Activated naive CD4-positive, alpha-beta T cell treated with anti-CD3 and anti-CD28 coated beads for 36 hours (primary cell): ENCODE measurements around the gene EIF4E1B. TPM values are rescaled to one million over a fixed set of nuclear protein-coding genes. Genes with fewer than 3 reads are reported as not detected.

ENCODE experiments used
- CTCF ChIA-PET: fragments of 350-600 bp; sonication (Branson Sonifier 250); formaldehyde crosslinking; loops from one replicate; lab custom pipeline; 2021; ENCODE audit warnings: antibody characterized with exemption; lab: Charles Lee
- DNase-seq: peaks from one replicate; pipeline ENCODE4 v3.0.0-alpha.2; 2020
- H3K27ac Mint-ChIP-seq: one replicate; pipeline ENCODE4 v1.8.0; 2021; ENCODE audit warnings: mild to moderate bottlenecking, mixed read lengths
- H3K27me3 Mint-ChIP-seq: one replicate; pipeline ENCODE4 v1.8.0; 2021; ENCODE audit warnings: low read depth, mixed read lengths
- H3K36me3 Mint-ChIP-seq: one replicate; pipeline ENCODE4 v1.8.0; 2021; ENCODE audit warnings: low read depth, mixed read lengths
- H3K4me1 Mint-ChIP-seq: one replicate; pipeline ENCODE4 v1.8.0; 2021; ENCODE audit warnings: low read depth, mixed read lengths
- H3K4me3 Mint-ChIP-seq: one replicate; pipeline ENCODE4 v1.8.0; 2021; ENCODE audit warnings: mild to moderate bottlenecking, moderate library complexity, mixed read lengths
- H3K9me3 Mint-ChIP-seq: one replicate; pipeline ENCODE4 v1.8.0; 2021; ENCODE audit warnings: mixed read lengths
- intact Hi-C: fragments of 100-400 bp; cut with micrococcal nuclease; formaldehyde crosslinking; loops from one replicate; pipeline ENCODE4 v1.15.1; 2023
- total RNA-seq, 2 experiments: library from RNA; stranded (reverse); gene quantifications; one replicate each; pipeline ENCODE4 v1.2.3, GENCODE V29; 2021

EIF4E1B gene
- total RNA-seq, 2 experiments from 2014 or later, result not detected

DNA sequence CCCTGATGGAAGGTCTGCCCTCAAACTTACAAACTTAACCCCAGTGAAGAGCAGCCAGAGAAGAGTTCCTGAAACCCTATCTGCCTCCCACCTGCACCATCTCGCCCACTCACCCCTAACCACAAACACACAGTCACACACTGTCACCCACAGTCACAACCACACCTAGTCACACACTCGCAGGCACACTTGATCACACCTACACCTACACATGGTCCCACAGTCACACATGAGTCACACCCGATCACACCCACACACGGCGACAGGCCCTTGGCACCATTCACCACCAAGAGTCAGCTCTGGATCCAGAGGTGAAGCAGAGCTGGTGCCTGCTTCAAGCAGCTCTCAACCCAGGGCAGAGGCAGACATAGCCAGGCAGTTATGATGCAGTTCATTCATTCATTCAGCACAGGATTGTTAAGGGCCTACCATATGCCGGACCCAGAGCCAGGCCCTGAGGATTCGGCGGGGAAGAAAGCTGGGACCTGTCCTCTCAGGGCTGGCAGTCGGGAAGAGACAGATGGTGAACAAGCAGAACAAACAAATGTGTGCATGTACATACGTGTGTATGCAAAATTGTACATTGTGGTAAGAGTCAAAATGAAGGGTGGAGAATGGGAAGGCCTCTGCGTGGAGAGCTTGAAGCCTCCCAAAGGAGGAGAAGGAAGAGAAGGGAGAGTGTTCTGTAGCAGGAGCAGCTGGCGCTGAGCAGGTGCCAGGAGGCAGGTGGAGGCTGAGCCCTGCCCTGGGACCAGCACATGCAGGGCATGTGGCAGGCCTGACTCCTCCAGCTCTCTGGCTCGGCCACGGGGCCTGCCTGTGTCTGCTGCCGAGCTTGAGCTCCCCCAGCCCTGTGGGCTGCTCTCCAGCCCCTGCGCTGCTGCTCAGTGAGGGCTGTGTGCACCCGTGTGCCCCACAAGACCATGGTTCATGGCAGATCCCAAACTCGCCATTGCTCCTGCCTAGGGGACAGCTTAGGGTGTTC is 23.2 kb downstream of the EIF4E1B start:
- CTCF ChIA-PET, result interaction anchor here (0.5 to 0.6 kb wide), 2 partner anchors 22 to 71 kb away, joined by 3 read pairs; no protein-coding TSS in a partner anchor
- Mint-ChIP-seq H3K4me3 (no peak overlapping the region), H3K36me3 (peaks cover 7% of the 10 kb centered on the region), H3K27ac (peak overlapping the region; percentile 8), H3K9me3 (no peaks in the 10 kb centered on the region), H3K27me3 (no peaks in the 10 kb centered on the region), H3K4me1 (peaks cover 60% of the 10 kb centered on the region)
- DNase-seq, result peak; percentile 73
- intact Hi-C loops, result no loop called here

DNA sequence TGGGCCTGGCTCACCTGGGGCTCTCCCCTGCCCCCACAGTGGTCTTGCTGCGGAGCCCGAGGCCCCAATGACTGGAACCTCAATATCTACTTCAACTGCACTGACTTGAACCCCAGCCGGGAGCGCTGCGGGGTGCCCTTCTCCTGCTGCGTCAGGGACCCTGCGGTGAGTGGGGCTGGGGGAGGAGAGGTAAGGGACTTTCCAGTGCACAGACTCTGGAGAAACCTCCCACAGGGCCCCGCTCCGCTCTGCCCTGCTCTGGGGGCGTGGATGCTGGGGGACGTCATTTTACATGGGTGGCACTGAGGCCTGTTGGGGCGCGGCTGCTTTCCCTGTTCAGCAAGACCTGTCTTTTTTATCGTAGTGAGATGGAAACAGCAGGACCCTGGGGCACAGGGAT is 24.4 kb downstream of the EIF4E1B start:
- no peaks in the 10 kb centered on the region for H3K27me3 Mint-ChIP-seq
- H3K4me3 Mint-ChIP-seq, result no peak overlapping the region
- DNase-seq, result no peak
- no peak overlapping the region for H3K27ac Mint-ChIP-seq
- peaks cover 7% of the 10 kb centered on the region for H3K36me3 Mint-ChIP-seq
- H3K4me1 Mint-ChIP-seq, result peaks cover 61% of the 10 kb centered on the region
- CTCF ChIA-PET, result interaction anchor here (0.6 kb wide), 1 partner anchor 335 kb away, joined by 6 read pairs; no protein-coding TSS in a partner anchor
- intact Hi-C loops, result loop anchor here (5.0 kb wide), 2 partner anchors 157 to 247 kb away; partner anchors contain the start of gene UNC5A
- no peaks in the 10 kb centered on the region for H3K9me3 Mint-ChIP-seq

DNA sequence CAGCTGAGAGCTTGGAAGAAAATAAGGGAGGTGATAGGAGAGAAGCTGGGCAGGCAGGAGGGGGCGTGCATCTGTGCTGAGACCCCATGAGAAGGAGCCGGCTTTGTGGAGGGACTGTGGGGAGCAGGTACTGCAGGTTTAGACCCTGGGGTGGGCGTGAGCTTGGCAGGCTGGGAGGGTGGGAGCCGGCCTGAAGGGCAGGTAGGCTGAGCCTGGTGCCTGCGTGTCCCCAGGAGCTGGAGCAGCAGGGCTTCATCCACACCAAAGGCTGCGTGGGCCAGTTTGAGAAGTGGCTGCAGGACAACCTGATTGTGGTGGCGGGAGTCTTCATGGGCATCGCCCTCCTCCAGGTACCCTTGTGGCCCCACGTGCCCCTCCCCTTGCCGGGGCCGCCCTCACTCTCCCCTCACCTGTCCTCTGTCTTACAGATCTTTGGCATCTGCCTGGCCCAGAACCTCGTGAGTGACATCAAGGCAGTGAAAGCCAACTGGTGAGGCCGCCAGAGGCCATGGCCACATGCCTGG is 26.1 kb downstream of the EIF4E1B start:
- no peak overlapping the region for H3K4me3 Mint-ChIP-seq
- intact Hi-C loops, result loop anchor here (5.0 kb wide), 2 partner anchors 156 to 246 kb away; partner anchors contain the start of gene UNC5A
- H3K36me3 Mint-ChIP-seq, result peaks cover 7% of the 10 kb centered on the region
- H3K27me3 Mint-ChIP-seq, result no peaks in the 10 kb centered on the region
- CTCF ChIA-PET, result interaction anchor here (1.6 to 4.6 kb wide), 2 partner anchors 7 to 9 kb away, joined by 3 to 69 read pairs; partner anchors contain the start of gene TSPAN17
- H3K9me3 Mint-ChIP-seq, result no peaks in the 10 kb centered on the region
- no peak for DNase-seq
- H3K27ac Mint-ChIP-seq, result no peak overlapping the region
- H3K4me1 Mint-ChIP-seq, result peaks cover 56% of the 10 kb centered on the region

GRCh38 chr5:176658007-176658599 is 27.6 kb downstream of the EIF4E1B start:
- Mint-ChIP-seq H3K27me3 (no peaks in the 10 kb centered on the region), H3K4me1 (peaks cover 41% of the 10 kb centered on the region), H3K9me3 (no peaks in the 10 kb centered on the region), H3K4me3 (no peak overlapping the region), H3K27ac (no peak overlapping the region), H3K36me3 (peaks cover 7% of the 10 kb centered on the region)
- DNase-seq, result peak; percentile 81
- intact Hi-C loops, result loop anchor here (1.0 to 5.0 kb wide), 3 partner anchors 154 to 454 kb away; partner anchors contain the start of gene UNC5A
- CTCF ChIA-PET, result interaction anchor here (0.6 to 4.6 kb wide), 25 partner anchors 8 to 456 kb away, joined by 3 to 69 read pairs (median 4); partner anchors contain the start of gene TSPAN17

DNA sequence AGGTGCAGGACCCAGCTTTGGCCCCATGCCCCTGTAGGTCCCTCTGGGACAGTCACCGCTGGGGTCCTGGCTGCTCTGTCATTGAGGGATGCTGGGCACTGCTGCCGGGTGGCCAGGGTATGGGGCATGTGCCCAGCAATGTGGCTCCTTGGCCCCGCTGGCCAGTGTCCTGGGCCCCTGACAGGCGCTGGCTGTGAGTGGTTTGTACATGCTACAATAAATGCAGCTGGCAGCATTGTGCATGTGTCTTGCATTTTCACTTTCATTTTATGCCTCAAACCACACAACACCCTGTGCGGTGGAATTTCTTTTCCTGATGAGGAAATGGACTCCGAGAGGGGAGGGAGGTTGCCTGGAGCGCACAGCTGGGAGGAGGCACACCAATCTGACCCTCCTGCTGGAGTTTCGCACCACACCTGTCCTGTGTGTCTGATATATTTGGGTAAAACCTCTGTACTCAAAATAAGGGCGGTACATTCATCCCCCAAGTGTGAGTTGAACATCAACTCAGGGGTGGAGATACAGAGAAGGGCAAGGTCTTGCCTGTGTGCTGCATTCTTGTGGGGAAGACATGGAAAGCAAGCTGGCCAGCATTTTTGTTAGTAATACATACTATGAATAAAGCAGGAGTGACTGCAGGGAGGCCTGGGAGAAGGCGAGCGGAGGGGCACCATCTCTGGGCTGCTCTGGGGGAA is 28.5 kb downstream of the EIF4E1B start:
- peak overlapping the region; percentile 28 for H3K4me3 Mint-ChIP-seq
- DNase-seq, result peak; percentile 42
- peak overlapping the region; percentile 21 for H3K27ac Mint-ChIP-seq
- CTCF ChIA-PET, result interaction anchor here (0.6 to 4.6 kb wide), 16 partner anchors 9 to 361 kb away, joined by 3 to 69 read pairs (median 4); partner anchors contain the start of gene TSPAN17
- peaks cover 2% of the 10 kb centered on the region for H3K36me3 Mint-ChIP-seq
- H3K4me1 Mint-ChIP-seq, result peaks cover 34% of the 10 kb centered on the region
- no peaks in the 10 kb centered on the region for H3K9me3 Mint-ChIP-seq
- intact Hi-C loops, result loop anchor here (1.0 to 5.0 kb wide), 3 partner anchors 153 to 453 kb away; partner anchors contain the start of gene UNC5A
- no peaks in the 10 kb centered on the region for H3K27me3 Mint-ChIP-seq

DNA sequence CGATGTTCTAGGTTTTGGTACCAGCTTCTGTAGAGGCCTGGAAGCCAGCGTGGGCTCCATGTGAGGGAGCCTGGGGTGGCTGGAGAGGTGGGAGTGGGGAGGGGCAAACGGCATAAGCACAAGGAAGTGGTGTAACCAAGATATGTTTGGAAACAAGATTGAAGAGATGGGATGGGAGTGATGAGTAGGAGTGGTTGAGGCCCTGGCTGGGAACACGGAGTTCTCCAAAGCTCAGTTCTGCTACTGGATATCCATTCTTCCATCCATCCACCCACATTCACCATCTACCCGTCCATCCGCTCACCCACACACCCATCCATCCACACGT is 29.0 kb downstream of the EIF4E1B start:
- DNase-seq, result no peak
- Mint-ChIP-seq H3K27me3 (no peaks in the 10 kb centered on the region), H3K4me3 (no peak overlapping the region), H3K4me1 (peaks cover 29% of the 10 kb centered on the region), H3K9me3 (no peaks in the 10 kb centered on the region), H3K27ac (peak overlapping the region; percentile 21), H3K36me3 (peaks cover 2% of the 10 kb centered on the region)
- CTCF ChIA-PET, result interaction anchor here (0.6 to 4.6 kb wide), 20 partner anchors 8 to 611 kb away, joined by 3 to 69 read pairs (median 4); partner anchors contain the start of genes FGFR4 and TSPAN17
- intact Hi-C loops, result loop anchor here (5.0 kb wide), 2 partner anchors 153 to 243 kb away; partner anchors contain the start of gene UNC5A

GRCh38 chr5:176659860-176660461 is 29.5 kb downstream of the EIF4E1B start:
- intact Hi-C loops, result loop anchor here (2.0 to 5.0 kb wide), 3 partner anchors 152 to 299 kb away; partner anchors contain the start of gene UNC5A
- H3K4me3 Mint-ChIP-seq, result no peak overlapping the region
- H3K9me3 Mint-ChIP-seq, result no peaks in the 10 kb centered on the region
- peaks cover 1% of the 10 kb centered on the region for H3K27me3 Mint-ChIP-seq
- peaks cover 25% of the 10 kb centered on the region for H3K4me1 Mint-ChIP-seq
- no peak for DNase-seq
- H3K36me3 Mint-ChIP-seq, result peaks cover 2% of the 10 kb centered on the region
- H3K27ac Mint-ChIP-seq, result no peak overlapping the region
- CTCF ChIA-PET, result interaction anchor here (0.6 to 4.6 kb wide), 84 partner anchors 8 to 611 kb away, joined by 3 to 69 read pairs (median 5); partner anchors contain the start of genes EIF4E1B, FGFR4, HK3 and SNCB

GRCh38 chr5:176660530-176660859 is 30.0 kb downstream of the EIF4E1B start:
- Mint-ChIP-seq H3K4me1 (peaks cover 24% of the 10 kb centered on the region), H3K4me3 (no peak overlapping the region), H3K9me3 (no peaks in the 10 kb centered on the region), H3K27ac (no peak overlapping the region), H3K27me3 (peaks cover 7% of the 10 kb centered on the region), H3K36me3 (no peaks in the 10 kb centered on the region)
- intact Hi-C loops, result loop anchor here (2.0 kb wide), 1 partner anchor 298 kb away; no protein-coding TSS in a partner anchor
- CTCF ChIA-PET, result interaction anchor here (0.6 to 4.6 kb wide), 90 partner anchors 9 to 610 kb away, joined by 3 to 69 read pairs (median 4); partner anchors contain the start of genes EIF4E1B, FGFR4, HK3 and SNCB
- DNase-seq, result no peak

DNA sequence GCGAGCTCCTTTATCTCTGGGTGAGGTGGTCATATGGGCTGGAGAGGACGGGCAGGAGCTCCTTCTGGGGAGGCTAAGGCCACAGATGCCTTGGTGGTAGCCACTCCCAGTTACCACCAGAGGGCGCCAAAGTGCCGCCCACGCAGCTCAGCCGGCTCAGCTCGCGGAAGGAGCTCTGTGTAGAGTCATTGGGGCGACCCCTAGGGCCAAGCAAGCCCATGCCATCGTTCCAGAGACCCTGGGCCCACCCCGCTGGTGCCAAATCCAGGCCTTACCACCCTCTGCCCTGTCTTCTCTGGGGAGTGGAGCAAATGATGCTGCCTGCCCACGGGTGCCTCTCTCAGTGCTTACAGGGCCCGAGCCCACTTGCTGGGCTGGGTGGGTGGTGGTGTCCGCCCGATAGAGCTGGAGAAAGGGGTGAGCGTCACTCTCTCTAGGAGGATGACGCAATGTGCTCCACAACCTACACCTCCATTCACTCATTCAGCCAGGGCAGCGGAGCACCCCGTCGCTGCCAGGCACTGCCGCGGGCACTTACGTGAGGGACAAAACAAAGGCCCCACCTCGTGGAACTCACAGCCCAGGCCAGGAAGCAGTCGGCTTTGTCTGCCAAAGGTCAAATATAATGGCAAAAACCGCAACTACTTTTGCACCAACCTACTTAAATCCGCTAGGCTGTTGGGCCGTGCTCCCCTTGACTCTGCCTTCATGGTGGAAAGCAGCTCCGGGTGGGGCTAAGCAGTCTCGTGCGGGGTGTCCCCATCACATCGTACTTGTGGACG is 30.6 kb downstream of the EIF4E1B start:
- Mint-ChIP-seq H3K27me3 (peaks cover 8% of the 10 kb centered on the region), H3K4me3 (no peak overlapping the region), H3K9me3 (no peaks in the 10 kb centered on the region), H3K27ac (no peak overlapping the region), H3K36me3 (no peaks in the 10 kb centered on the region), H3K4me1 (peaks cover 24% of the 10 kb centered on the region)
- intact Hi-C loops, result loop anchor here (1.0 to 2.0 kb wide), 2 partner anchors 83 to 298 kb away; no protein-coding TSS in a partner anchor
- CTCF ChIA-PET, result interaction anchor here (0.5 to 4.6 kb wide), 95 partner anchors 8 to 1863 kb away, joined by 3 to 69 read pairs (median 4); partner anchors contain the start of genes EIF4E1B, FGFR4, HK3 and SNCB
- DNase-seq, result peak; percentile 82

GRCh38 chr5:176661676-176662075 is 31.2 kb downstream of the EIF4E1B start:
- H3K4me3 Mint-ChIP-seq, result no peak overlapping the region
- H3K27me3 Mint-ChIP-seq, result peaks cover 8% of the 10 kb centered on the region
- no peaks in the 10 kb centered on the region for H3K36me3 Mint-ChIP-seq
- CTCF ChIA-PET, result interaction anchor here (0.5 to 2.6 kb wide), 24 partner anchors 14 to 1862 kb away, joined by 3 to 29 read pairs (median 6); partner anchors contain the start of genes EIF4E1B and SNCB
- H3K4me1 Mint-ChIP-seq, result peaks cover 24% of the 10 kb centered on the region
- no peak overlapping the region for H3K27ac Mint-ChIP-seq
- no peak for DNase-seq
- H3K9me3 Mint-ChIP-seq, result no peaks in the 10 kb centered on the region
- intact Hi-C loops, result loop anchor here (1.0 to 2.0 kb wide), 2 partner anchors 83 to 297 kb away; no protein-coding TSS in a partner anchor
